DND-41 (cell line): ENCODE data around the gene PTPN9.

Experiments used
- EZH2 ChIP-seq: IDR thresholded peaks from 3 replicates; pipeline ENCODE4 v1.6.1; 2012; ENCODE audit warnings: borderline replicate concordance, low read depth, mild to moderate bottlenecking, moderate library complexity, low read length, inconsistent platforms; ENCODE audit not compliant: severe bottlenecking
- TF ChIP-seq, protein P1 (sequence below): IDR thresholded peaks from 2 replicates; pipeline ENCODE4 v1.5.1; 2012; ENCODE audit warnings: borderline replicate concordance, low read length, moderate library complexity, mild to moderate bottlenecking; ENCODE audit not compliant: poor library complexity, severe bottlenecking; ENCODE audit errors: extremely low read depth

GRCh38 chr15:75606711-75607699 lies 27.9 kb upstream of the PTPN9 start:
- TF ChIP-seq, protein P1, sequence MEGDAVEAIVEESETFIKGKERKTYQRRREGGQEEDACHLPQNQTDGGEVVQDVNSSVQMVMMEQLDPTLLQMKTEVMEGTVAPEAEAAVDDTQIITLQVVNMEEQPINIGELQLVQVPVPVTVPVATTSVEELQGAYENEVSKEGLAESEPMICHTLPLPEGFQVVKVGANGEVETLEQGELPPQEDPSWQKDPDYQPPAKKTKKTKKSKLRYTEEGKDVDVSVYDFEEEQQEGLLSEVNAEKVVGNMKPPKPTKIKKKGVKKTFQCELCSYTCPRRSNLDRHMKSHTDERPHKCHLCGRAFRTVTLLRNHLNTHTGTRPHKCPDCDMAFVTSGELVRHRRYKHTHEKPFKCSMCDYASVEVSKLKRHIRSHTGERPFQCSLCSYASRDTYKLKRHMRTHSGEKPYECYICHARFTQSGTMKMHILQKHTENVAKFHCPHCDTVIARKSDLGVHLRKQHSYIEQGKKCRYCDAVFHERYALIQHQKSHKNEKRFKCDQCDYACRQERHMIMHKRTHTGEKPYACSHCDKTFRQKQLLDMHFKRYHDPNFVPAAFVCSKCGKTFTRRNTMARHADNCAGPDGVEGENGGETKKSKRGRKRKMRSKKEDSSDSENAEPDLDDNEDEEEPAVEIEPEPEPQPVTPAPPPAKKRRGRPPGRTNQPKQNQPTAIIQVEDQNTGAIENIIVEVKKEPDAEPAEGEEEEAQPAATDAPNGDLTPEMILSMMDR = no peak
- TF ChIP-seq EZH2 = no peak
